Measurements from ENCODE around the gene COPG1.
"Not testable (repeated sequence)": the region's sequence is repeated elsewhere in the genome, so short reads cannot be mapped to it uniquely, and the experiment has no call there.

The COPG1 gene

GRCh38 chr3:129249284-129250065 lies at the start of gene COPG1:
TSS of gene COPG1 (plus strand) at chr3:129249606. CDS start at chr3:129249710, 104 bp downstream.
- DNase-seq, result peak; percentile 89

- no peak for DNase-seq
These were observed 44.9 kb upstream of the COPG1 start for GRCh38 chr3:129204473-129204872.

- no peak for DNase-seq
These were observed 44.1 kb upstream of the COPG1 start for GRCh38 chr3:129205109-129205832.

- DNase-seq, result no peak
These were observed 41.9 kb upstream of the COPG1 start for GRCh38 chr3:129207479-129207878.

GRCh38 chr3:129211345-129211744 lies 38.1 kb upstream of the COPG1 start:
- DNase-seq, result no peak

GRCh38 chr3:129211772-129212171 lies 37.6 kb upstream of the COPG1 start:
- DNase-seq, result no peak

GRCh38 chr3:129213238-129213637 lies 36.2 kb upstream of the COPG1 start:
- no peak for DNase-seq

- no peak for DNase-seq
These were observed 30.7 kb upstream of the COPG1 start for GRCh38 chr3:129218742-129219141.

GRCh38 chr3:129224387-129224786 lies 25.0 kb upstream of the COPG1 start:
- DNase-seq, result not testable (repeated sequence)

GRCh38 chr3:129224984-129225393 lies 24.4 kb upstream of the COPG1 start:
- DNase-seq, result peak; percentile 30

GRCh38 chr3:129226374-129226773 lies 23.0 kb upstream of the COPG1 start:
- DNase-seq, result peak; percentile 9

GRCh38 chr3:129228891-129229585 lies 20.4 kb upstream of the COPG1 start:
- no peak for DNase-seq

- DNase-seq, result peak; percentile 15
These were observed 18.9 kb upstream of the COPG1 start for GRCh38 chr3:129230311-129231019.

- DNase-seq, result no peak
These were observed 17.9 kb upstream of the COPG1 start for GRCh38 chr3:129231331-129232119.

- no peak for DNase-seq
These were observed 15.9 kb upstream of the COPG1 start for GRCh38 chr3:129233538-129233937.

GRCh38 chr3:129234441-129234840 lies 15.0 kb upstream of the COPG1 start:
- no peak for DNase-seq

- no peak for DNase-seq
These were observed 14.0 kb upstream of the COPG1 start for GRCh38 chr3:129235344-129235917.

GRCh38 chr3:129238945-129239705 lies 10.3 kb upstream of the COPG1 start:
- DNase-seq, result no peak

- no peak for DNase-seq
These were observed 9.4 kb upstream of the COPG1 start for GRCh38 chr3:129239991-129240390.

GRCh38 chr3:129240436-129240835 lies 9.0 kb upstream of the COPG1 start:
- DNase-seq, result no peak

- no peak for DNase-seq
These were observed 4.3 kb upstream of the COPG1 start for GRCh38 chr3:129245141-129245540.

Data from CD4-positive, alpha-beta T cell treated with Interleukin-17A for 4 hours (primary cell).